Memory B cell (primary cell): ENCODE results near the gene PANK1.
A peak's percentile ranks its signal among the peaks of the same experiment; 100 is the strongest.

Experiments used
- ATAC-seq: fragments of 150-1000 bp; cut with Tn5 transposase; 2 replicates; pipeline ENCODE4 v1.10.0; 2021; ENCODE audit warnings: low read depth, mild to moderate bottlenecking, moderate library complexity
- DNase-seq, 2 donors: peaks; one replicate each; pipeline ENCODE4 v3.0.0; 2022; ENCODE audit warnings: low spot score in 2 of 2
- H3K27ac Mint-ChIP-seq: one replicate; pipeline ENCODE4 v1.8.0; 2022; ENCODE audit warnings: mild to moderate bottlenecking, moderate library complexity, mixed read lengths
- H3K27me3 Mint-ChIP-seq: one replicate; pipeline ENCODE4 v1.8.0; 2022; ENCODE audit warnings: mixed read lengths
- H3K36me3 Mint-ChIP-seq: one replicate; pipeline ENCODE4 v1.8.0; 2022; ENCODE audit warnings: mild to moderate bottlenecking, mixed read lengths
- H3K4me1 Mint-ChIP-seq: one replicate; pipeline ENCODE4 v1.8.0; 2022; ENCODE audit warnings: mixed read lengths
- H3K4me3 Mint-ChIP-seq: one replicate; pipeline ENCODE4 v1.8.0; 2022; ENCODE audit warnings: mild to moderate bottlenecking, moderate library complexity, mixed read lengths
- H3K9me3 Mint-ChIP-seq: one replicate; pipeline ENCODE4 v1.8.0; 2022; ENCODE audit warnings: mixed read lengths

The PANK1 gene

GRCh38 chr10:89535171-89536012 lies 109.7 kb downstream of the PANK1 start, which contains the start of gene SLC16A12:
TSS of gene SLC16A12 (minus strand) at chr10:89535594. CDS start at chr10:89462578, 73,016 bp downstream.
- Mint-ChIP-seq H3K4me3 (no peak within 1 kb of the TSS), H3K4me1 (peaks cover 6% of the 10 kb centered on the region), H3K36me3 (no peaks in the 10 kb centered on the region), H3K9me3 (no peaks in the 10 kb centered on the region), H3K27ac (no peak within 1 kb of the TSS), H3K27me3 (peaks cover 23% of the 10 kb centered on the region)
- DNase-seq (no peak), ATAC-seq (peak; percentile 41)

GRCh38 chr10:89534826-89535166 lies 110.2 kb downstream of the PANK1 start:
- Mint-ChIP-seq H3K27ac (no peak overlapping the region), H3K4me1 (peaks cover 6% of the 10 kb centered on the region), H3K36me3 (no peaks in the 10 kb centered on the region), H3K27me3 (peaks cover 19% of the 10 kb centered on the region), H3K4me3 (no peak overlapping the region), H3K9me3 (no peaks in the 10 kb centered on the region)
- ATAC-seq, result no peak
- no peak for DNase-seq
